ENCODE results near the gene CRIP3. TPM values are rescaled to one million over a fixed set of nuclear protein-coding genes. Genes with fewer than 3 reads are reported as not detected.

Gene CRIP3
- total and polyA plus RNA-seq, 2 of the 13 experiments (the other 11 are each of a cell fraction or from before 2014, with no cell fraction given) = 6.3 to 9.3 TPM

DNA sequence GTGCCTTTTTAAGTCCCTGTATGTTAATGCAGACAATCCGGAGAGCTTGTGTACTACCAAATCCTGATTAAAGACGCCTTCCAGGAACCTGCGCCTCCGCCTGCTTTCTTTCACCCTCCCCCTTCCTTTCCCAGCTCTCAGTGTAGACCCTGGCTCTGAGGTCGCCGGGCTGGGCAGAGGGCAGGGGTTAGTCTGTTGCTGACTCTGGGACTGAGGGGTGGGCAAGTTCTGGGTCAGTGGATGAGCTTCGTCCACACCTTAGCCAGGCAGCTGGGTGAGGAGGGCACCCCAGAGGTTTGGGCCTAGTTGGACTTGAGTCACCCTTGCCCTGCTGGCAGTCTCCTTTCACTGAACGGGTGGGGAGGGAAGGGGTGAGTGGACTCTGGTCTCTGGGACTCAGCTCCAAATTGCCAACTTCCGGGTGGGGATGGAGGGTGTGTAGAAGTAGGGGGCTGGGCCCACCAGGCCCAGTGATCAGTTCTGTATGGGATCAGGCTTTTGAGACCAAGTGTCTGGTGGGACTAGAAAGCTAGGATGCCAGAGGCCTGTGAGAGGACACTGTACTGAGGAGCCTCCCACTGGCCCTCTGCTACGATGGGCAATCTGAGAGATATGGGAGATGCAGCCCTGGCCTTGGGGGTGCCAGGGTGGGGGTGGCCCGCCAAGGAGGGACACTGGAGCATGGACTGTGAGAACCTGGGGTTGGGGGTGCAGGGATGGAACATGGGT, 31.9 kb downstream of the CRIP3 start (continued):
- 0 out of 2 replicates have a peak, but pooled peaks have one; percentile 34 for TF ChIP-seq HMG20A (CRISPR knock-in tag; IDR thresholded peaks at IDR 0.05; ENCODE audit: borderline replicate concordance)
- peak; percentile 71; the same call in 1 of the 2 replicates for TF ChIP-seq NCOA1 (CRISPR knock-in tag; IDR thresholded peaks at IDR 0.05)
- TF ChIP-seq ZNF687 (CRISPR knock-in tag; IDR thresholded peaks at IDR 0.05) = peak; percentile 95
- TF ChIP-seq, protein P1, sequence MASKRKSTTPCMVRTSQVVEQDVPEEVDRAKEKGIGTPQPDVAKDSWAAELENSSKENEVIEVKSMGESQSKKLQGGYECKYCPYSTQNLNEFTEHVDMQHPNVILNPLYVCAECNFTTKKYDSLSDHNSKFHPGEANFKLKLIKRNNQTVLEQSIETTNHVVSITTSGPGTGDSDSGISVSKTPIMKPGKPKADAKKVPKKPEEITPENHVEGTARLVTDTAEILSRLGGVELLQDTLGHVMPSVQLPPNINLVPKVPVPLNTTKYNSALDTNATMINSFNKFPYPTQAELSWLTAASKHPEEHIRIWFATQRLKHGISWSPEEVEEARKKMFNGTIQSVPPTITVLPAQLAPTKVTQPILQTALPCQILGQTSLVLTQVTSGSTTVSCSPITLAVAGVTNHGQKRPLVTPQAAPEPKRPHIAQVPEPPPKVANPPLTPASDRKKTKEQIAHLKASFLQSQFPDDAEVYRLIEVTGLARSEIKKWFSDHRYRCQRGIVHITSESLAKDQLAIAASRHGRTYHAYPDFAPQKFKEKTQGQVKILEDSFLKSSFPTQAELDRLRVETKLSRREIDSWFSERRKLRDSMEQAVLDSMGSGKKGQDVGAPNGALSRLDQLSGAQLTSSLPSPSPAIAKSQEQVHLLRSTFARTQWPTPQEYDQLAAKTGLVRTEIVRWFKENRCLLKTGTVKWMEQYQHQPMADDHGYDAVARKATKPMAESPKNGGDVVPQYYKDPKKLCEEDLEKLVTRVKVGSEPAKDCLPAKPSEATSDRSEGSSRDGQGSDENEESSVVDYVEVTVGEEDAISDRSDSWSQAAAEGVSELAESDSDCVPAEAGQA (IDR thresholded peaks at IDR 0.05; ENCODE audit: low read depth) = no peak
- TF ChIP-seq, protein P1 (CRISPR knock-in tag; IDR thresholded peaks at IDR 0.05; ENCODE audit: borderline replicate concordance) = no peak
- 0 out of 2 replicates have a peak, but pooled peaks have one; percentile 40 for TF ChIP-seq ZNF652 (CRISPR knock-in tag; IDR thresholded peaks at IDR 0.05; ENCODE audit: borderline replicate concordance, low read depth)
- TF ChIP-seq SIN3B (IDR thresholded peaks at IDR 0.05; ENCODE audit: low read length) = no peak
- TF ChIP-seq ZNF350 (CRISPR knock-in tag; IDR thresholded peaks at IDR 0.05; ENCODE audit: borderline replicate concordance, low read depth) = 0 out of 2 replicates have a peak, but pooled peaks have one; percentile 60
- no peak for TF ChIP-seq REPIN1 (CRISPR knock-in tag; IDR thresholded peaks at IDR 0.05; ENCODE audit: borderline replicate concordance, low read depth)
- TF ChIP-seq, protein P2, sequence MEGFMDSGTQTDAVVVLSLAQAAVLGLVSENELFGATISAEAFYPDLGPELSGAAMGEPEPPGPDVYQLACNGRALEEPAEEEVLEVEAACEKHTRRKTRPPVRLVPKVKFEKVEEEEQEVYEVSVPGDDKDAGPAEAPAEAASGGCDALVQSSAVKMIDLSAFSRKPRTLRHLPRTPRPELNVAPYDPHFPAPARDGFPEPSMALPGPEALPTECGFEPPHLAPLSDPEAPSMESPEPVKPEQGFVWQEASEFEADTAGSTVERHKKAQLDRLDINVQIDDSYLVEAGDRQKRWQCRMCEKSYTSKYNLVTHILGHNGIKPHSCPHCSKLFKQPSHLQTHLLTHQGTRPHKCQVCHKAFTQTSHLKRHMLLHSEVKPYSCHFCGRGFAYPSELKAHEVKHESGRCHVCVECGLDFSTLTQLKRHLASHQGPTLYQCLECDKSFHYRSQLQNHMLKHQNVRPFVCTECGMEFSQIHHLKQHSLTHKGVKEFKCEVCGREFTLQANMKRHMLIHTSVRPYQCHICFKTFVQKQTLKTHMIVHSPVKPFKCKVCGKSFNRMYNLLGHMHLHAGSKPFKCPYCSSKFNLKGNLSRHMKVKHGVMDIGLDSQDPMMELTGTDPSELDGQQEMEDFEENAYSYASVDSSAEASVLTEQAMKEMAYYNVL (CRISPR knock-in tag; IDR thresholded peaks at IDR 0.05; ENCODE audit: borderline replicate concordance) = no peak
- no peak for TF ChIP-seq ZNF777 (CRISPR knock-in tag; IDR thresholded peaks at IDR 0.05)
- TF ChIP-seq ZNF530 (CRISPR knock-in tag; IDR thresholded peaks at IDR 0.05; ENCODE audit: low read depth) = no peak
- no peak for TF ChIP-seq SMARCE1 (IDR thresholded peaks at IDR 0.05; ENCODE audit: borderline replicate concordance)
- no peak for TF ChIP-seq NFIB (CRISPR knock-in tag; IDR thresholded peaks at IDR 0.05; ENCODE audit: borderline replicate concordance)
- TF ChIP-seq, protein P3, sequence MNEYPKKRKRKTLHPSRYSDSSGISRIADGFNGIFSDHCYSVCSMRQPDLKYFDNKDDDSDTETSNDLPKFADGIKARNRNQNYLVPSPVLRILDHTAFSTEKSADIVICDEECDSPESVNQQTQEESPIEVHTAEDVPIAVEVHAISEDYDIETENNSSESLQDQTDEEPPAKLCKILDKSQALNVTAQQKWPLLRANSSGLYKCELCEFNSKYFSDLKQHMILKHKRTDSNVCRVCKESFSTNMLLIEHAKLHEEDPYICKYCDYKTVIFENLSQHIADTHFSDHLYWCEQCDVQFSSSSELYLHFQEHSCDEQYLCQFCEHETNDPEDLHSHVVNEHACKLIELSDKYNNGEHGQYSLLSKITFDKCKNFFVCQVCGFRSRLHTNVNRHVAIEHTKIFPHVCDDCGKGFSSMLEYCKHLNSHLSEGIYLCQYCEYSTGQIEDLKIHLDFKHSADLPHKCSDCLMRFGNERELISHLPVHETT (CRISPR knock-in tag; conservative IDR thresholded peaks at IDR 0.05) = no peak
